ENCODE results near the gene TGFBR2. TPM values are rescaled to one million over a fixed set of nuclear protein-coding genes. Genes with fewer than 3 reads are reported as not detected.

Gene TGFBR2
- total and polyA plus RNA-seq, 2 of the 13 experiments (the other 11 are each of a cell fraction or from before 2014, with no cell fraction given), result 82.2 to 187 TPM

GRCh38 chr3:30581067-30581585 lies 25.3 kb upstream of the TGFBR2 start:
- FAIRE-seq (no peak), ATAC-seq (no peak), DNase-seq (ENCODE audit: low spot score) (no peak)
- no peaks in the 10 kb centered on the region for H3K27me3 ChIP-seq (ENCODE audit: control insufficient read depth in 1 of 2, insufficient read depth in 2 of 2, low read length in 2 of 2)
- TF ChIP-seq STAG1 (CRISPR knock-in tag; IDR thresholded peaks at IDR 0.05) (peak; percentile 16; the same call in 1 of the 2 replicates), CTCF (CRISPR knock-in tag; IDR thresholded peaks at IDR 0.05) (peak; percentile 28; the same call in 1 of the 2 replicates)
- TF ChIP-seq, protein P1, sequence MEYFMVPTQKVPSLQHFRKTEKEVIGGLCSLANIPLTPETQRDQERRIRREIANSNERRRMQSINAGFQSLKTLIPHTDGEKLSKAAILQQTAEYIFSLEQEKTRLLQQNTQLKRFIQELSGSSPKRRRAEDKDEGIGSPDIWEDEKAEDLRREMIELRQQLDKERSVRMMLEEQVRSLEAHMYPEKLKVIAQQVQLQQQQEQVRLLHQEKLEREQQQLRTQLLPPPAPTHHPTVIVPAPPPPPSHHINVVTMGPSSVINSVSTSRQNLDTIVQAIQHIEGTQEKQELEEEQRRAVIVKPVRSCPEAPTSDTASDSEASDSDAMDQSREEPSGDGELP (IDR thresholded peaks at IDR 0.05; ENCODE audit: borderline replicate concordance, low read depth), result no peak
- H4K20me1 ChIP-seq (ENCODE audit: insufficient read depth, low read length), result no peaks in the 10 kb centered on the region
- intact Hi-C loops (cut with micrococcal nuclease; ENCODE audit: unreplicated experiment) (no loop called here), in situ Hi-C loops (cut with HindIII; ENCODE audit: extremely low pct_ligation_motif_present, low pct_unique_long_range_greater_than_20kb) (no loop called here)
- no peak overlapping the region for H2AFZ ChIP-seq (ENCODE audit: low read length)
- no TSS peak for BruUV-seq (replicated peaks)
- H3K4me1 ChIP-seq (ENCODE audit: insufficient read depth, low read length), result peaks cover 75% of the 10 kb centered on the region
- peak overlapping the region; percentile 38 for H3K27ac ChIP-seq (ENCODE audit: extremely low read length, insufficient read depth, low read length)
- H3K4me3 ChIP-seq (replicated peaks in 1 of 3; ENCODE audit: insufficient read depth in 1 of 3, low read depth in 2 of 3, low read length in 3 of 3), result no peak overlapping the region
- ChIA-PET POLR2A (interaction anchor here (0.9 kb wide), 1 partner anchor 25 kb away, joined by 3 read pairs; the partner anchor contains the start of gene TGFBR2), CTCF (ENCODE audit: low intra/inter-chr PET ratio, low total read pairs) (no interaction called here)
- H3K4me2 ChIP-seq (ENCODE audit: low read depth, low read length), result no peak overlapping the region
- H3K79me2 ChIP-seq (ENCODE audit: insufficient read depth, low read length), result no peaks in the 10 kb centered on the region
- 97% methylated on average over 15 of the region's 15 CpGs for WGBS (ENCODE audit: low lambda C conversion rate)
- H3K9ac ChIP-seq (ENCODE audit: insufficient read depth, low read depth, low read length), result no peak overlapping the region
- no peaks in the 10 kb centered on the region for H3K36me3 ChIP-seq (replicated peaks in 1 of 2; ENCODE audit: control insufficient read depth in 1 of 2, insufficient read depth in 2 of 2, low read length in 2 of 2)
- H3K9me3 ChIP-seq (ENCODE audit: low read length), result no peaks in the 10 kb centered on the region

- ATAC-seq, result peak; percentile 45
- no TSS peak for BruUV-seq (replicated peaks)
- no peak for FAIRE-seq
- in situ Hi-C loops (cut with HindIII; ENCODE audit: extremely low pct_ligation_motif_present, low pct_unique_long_range_greater_than_20kb), result no loop called here
- no peak overlapping the region for H3K4me3 ChIP-seq (replicated peaks in 1 of 3; ENCODE audit: insufficient read depth in 1 of 3, low read depth in 2 of 3, low read length in 3 of 3)
- H3K9ac ChIP-seq (ENCODE audit: insufficient read depth, low read depth, low read length), result no peak overlapping the region
- ChIA-PET POLR2A (interaction anchor here (0.9 to 2.1 kb wide), 2 partner anchors 24 kb away, joined by 3 to 9 read pairs; partner anchors contain the start of gene TGFBR2), CTCF (ENCODE audit: low intra/inter-chr PET ratio, low total read pairs) (no interaction called here)
- intact Hi-C loops (cut with micrococcal nuclease; ENCODE audit: unreplicated experiment), result no loop called here
- H4K20me1 ChIP-seq (ENCODE audit: insufficient read depth, low read length), result no peaks in the 10 kb centered on the region
- no peak overlapping the region for H3K4me2 ChIP-seq (ENCODE audit: low read depth, low read length)
- no peaks in the 10 kb centered on the region for H3K79me2 ChIP-seq (ENCODE audit: insufficient read depth, low read length)
- peak; percentile 53 for DNase-seq (ENCODE audit: low spot score)
- no peaks in the 10 kb centered on the region for H3K27me3 ChIP-seq (ENCODE audit: control insufficient read depth in 1 of 2, insufficient read depth in 2 of 2, low read length in 2 of 2)
- peak overlapping the region; percentile 38 for H3K27ac ChIP-seq (ENCODE audit: extremely low read length, insufficient read depth, low read length)
- peaks cover 77% of the 10 kb centered on the region for H3K4me1 ChIP-seq (ENCODE audit: insufficient read depth, low read length)
- H3K36me3 ChIP-seq (replicated peaks in 1 of 2; ENCODE audit: control insufficient read depth in 1 of 2, insufficient read depth in 2 of 2, low read length in 2 of 2), result no peaks in the 10 kb centered on the region
- no peaks in the 10 kb centered on the region for H3K9me3 ChIP-seq (ENCODE audit: low read length)
- H2AFZ ChIP-seq (ENCODE audit: low read length), result no peak overlapping the region
- 65% methylated on average over 2 of the region's 2 CpGs for whole genome bisulfite sequencing (ENCODE audit: low lambda C conversion rate)
- TF ChIP-seq TARDBP (CRISPR knock-in tag; IDR thresholded peaks at IDR 0.05) (no peak), ZNF747 (CRISPR knock-in tag; IDR thresholded peaks at IDR 0.05; ENCODE audit: borderline replicate concordance) (no peak), HCFC1 (IDR thresholded peaks at IDR 0.05; ENCODE audit: low read depth, low read length) (no peak), TEAD2 (CRISPR knock-in tag; IDR thresholded peaks at IDR 0.05) (no peak), KDM2A (CRISPR knock-in tag; IDR thresholded peaks at IDR 0.05; ENCODE audit: borderline replicate concordance, low read depth) (no peak), TCF7L2 (IDR thresholded peaks at IDR 0.05; ENCODE audit: low read depth, low read length) (no peak), ZNF510 (CRISPR knock-in tag; IDR thresholded peaks at IDR 0.05; ENCODE audit: low read depth) (no peak), HOXA9 (CRISPR knock-in tag; IDR thresholded peaks at IDR 0.05; ENCODE audit: borderline replicate concordance) (no peak), ZC3H13 (CRISPR knock-in tag; IDR thresholded peaks at IDR 0.05) (no peak), NR2F1 (CRISPR knock-in tag; IDR thresholded peaks at IDR 0.05) (no peak)
- TF ChIP-seq, protein P2, sequence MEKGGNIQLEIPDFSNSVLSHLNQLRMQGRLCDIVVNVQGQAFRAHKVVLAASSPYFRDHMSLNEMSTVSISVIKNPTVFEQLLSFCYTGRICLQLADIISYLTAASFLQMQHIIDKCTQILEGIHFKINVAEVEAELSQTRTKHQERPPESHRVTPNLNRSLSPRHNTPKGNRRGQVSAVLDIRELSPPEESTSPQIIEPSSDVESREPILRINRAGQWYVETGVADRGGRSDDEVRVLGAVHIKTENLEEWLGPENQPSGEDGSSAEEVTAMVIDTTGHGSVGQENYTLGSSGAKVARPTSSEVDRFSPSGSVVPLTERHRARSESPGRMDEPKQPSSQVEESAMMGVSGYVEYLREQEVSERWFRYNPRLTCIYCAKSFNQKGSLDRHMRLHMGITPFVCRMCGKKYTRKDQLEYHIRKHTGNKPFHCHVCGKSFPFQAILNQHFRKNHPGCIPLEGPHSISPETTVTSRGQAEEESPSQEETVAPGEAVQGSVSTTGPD (CRISPR knock-in tag; IDR thresholded peaks at IDR 0.05), result no peak
- TF ChIP-seq, protein P3, sequence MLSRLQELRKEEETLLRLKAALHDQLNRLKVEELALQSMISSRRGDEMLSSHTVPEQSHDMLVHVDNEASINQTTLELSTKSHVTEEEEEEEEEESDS (CRISPR knock-in tag; IDR thresholded peaks at IDR 0.05; ENCODE audit: borderline replicate concordance), result no peak
Observed at GRCh38 chr3:30581982-30582381, 24.4 kb upstream of the TGFBR2 start.

All from HepG2 (cell line).